Measurements from ENCODE around the gene HIPK1.

Gene HIPK1

GRCh38 chr1:113950908-113951307 is 21.8 kb downstream of the HIPK1 start:
- H3K4me3 ChIP-seq (replicated peaks; ENCODE audit: low read depth, low read length), result no peak overlapping the region
- DNase-seq (ENCODE audit: extremely low read depth, low read depth), result no peak
- TF ChIP-seq CTCF (IDR thresholded peaks at IDR 0.05; ENCODE audit: low read depth, low read length, missing control alignments), result no peak

GRCh38 chr1:113951719-113952118 is 22.6 kb downstream of the HIPK1 start:
- TF ChIP-seq CTCF (IDR thresholded peaks at IDR 0.05; ENCODE audit: low read depth, low read length, missing control alignments), result no peak
- no peak overlapping the region for H3K4me3 ChIP-seq (replicated peaks; ENCODE audit: low read depth, low read length)
- DNase-seq (ENCODE audit: extremely low read depth, low read depth), result no peak

- no peak for TF ChIP-seq CTCF (IDR thresholded peaks at IDR 0.05; ENCODE audit: low read depth, low read length, missing control alignments)
- no peak for DNase-seq (ENCODE audit: extremely low read depth, low read depth)
- H3K4me3 ChIP-seq (replicated peaks; ENCODE audit: low read depth, low read length), result no peak overlapping the region
These were observed 28.9 kb downstream of the HIPK1 start for GRCh38 chr1:113957984-113958383.

- H3K4me3 ChIP-seq (replicated peaks; ENCODE audit: low read depth, low read length), result no peak overlapping the region
- no peak for DNase-seq (ENCODE audit: extremely low read depth, low read depth)
- no peak for TF ChIP-seq CTCF (IDR thresholded peaks at IDR 0.05; ENCODE audit: low read depth, low read length, missing control alignments)
These were observed 29.6 kb downstream of the HIPK1 start for GRCh38 chr1:113958691-113959090.

- DNase-seq (ENCODE audit: extremely low read depth, low read depth), result no peak
- TF ChIP-seq CTCF (IDR thresholded peaks at IDR 0.05; ENCODE audit: low read depth, low read length, missing control alignments), result no peak
These were observed 34.3 kb downstream of the HIPK1 start for GRCh38 chr1:113963281-113963906.

GRCh38 chr1:113965703-113966412 is 36.7 kb downstream of the HIPK1 start:
- TF ChIP-seq CTCF (IDR thresholded peaks at IDR 0.05; ENCODE audit: low read depth, low read length, missing control alignments), result no peak
- no peak overlapping the region for H3K4me3 ChIP-seq (replicated peaks; ENCODE audit: low read depth, low read length)
- DNase-seq (ENCODE audit: extremely low read depth, low read depth), result no peak

More at GRCh38 chr1:113963281-113963906, 34.3 kb downstream of the HIPK1 start:
- no peak overlapping the region for H3K4me3 ChIP-seq (replicated peaks; ENCODE audit: low read depth, low read length)
